ENCODE measurements around the gene AMBP. TPM values are rescaled to one million over a fixed set of nuclear protein-coding genes. Genes with fewer than 3 reads are reported as not detected.

The AMBP gene
- total RNA-seq, 1 donor from 2014 or later: 0.40 TPM

GRCh38 chr9:114123031-114123977 is 45.2 kb upstream of the AMBP start:
- no peak for DNase-seq (ENCODE audit: low read depth, low spot score)
- no peak for TF ChIP-seq CTCF (conservative IDR thresholded peaks at IDR 0.05)
- Mint-ChIP-seq H3K4me1 (peaks cover 15% of the 10 kb centered on the region), H3K27ac (ENCODE audit: unreplicated experiment) (no peak overlapping the region), H3K27me3 (ENCODE audit: low read depth) (peaks cover 3% of the 10 kb centered on the region), H3K36me3 (ENCODE audit: low read depth) (no peaks in the 10 kb centered on the region), H3K9me3 (no peaks in the 10 kb centered on the region), H3K4me3 (no peak overlapping the region)

GRCh38 chr9:114122136-114123027 is 44.3 kb upstream of the AMBP start:
- no peak for TF ChIP-seq CTCF (conservative IDR thresholded peaks at IDR 0.05)
- Mint-ChIP-seq H3K36me3 (ENCODE audit: low read depth) (no peaks in the 10 kb centered on the region), H3K27me3 (ENCODE audit: low read depth) (peaks cover 3% of the 10 kb centered on the region), H3K4me3 (no peak overlapping the region), H3K27ac (ENCODE audit: unreplicated experiment) (no peak overlapping the region), H3K9me3 (no peaks in the 10 kb centered on the region), H3K4me1 (peaks cover 24% of the 10 kb centered on the region)
- no peak for DNase-seq (ENCODE audit: low read depth, low spot score)

GRCh38 chr9:114121227-114122135 is 43.4 kb upstream of the AMBP start:
- no peak for DNase-seq (ENCODE audit: low read depth, low spot score)
- Mint-ChIP-seq H3K9me3 (no peaks in the 10 kb centered on the region), H3K27ac (ENCODE audit: unreplicated experiment) (peak overlapping the region; percentile 53), H3K27me3 (ENCODE audit: low read depth) (peaks cover 3% of the 10 kb centered on the region), H3K36me3 (ENCODE audit: low read depth) (no peaks in the 10 kb centered on the region), H3K4me3 (no peak overlapping the region), H3K4me1 (peaks cover 29% of the 10 kb centered on the region)
- no peak for TF ChIP-seq CTCF (conservative IDR thresholded peaks at IDR 0.05)

- no peaks in the 10 kb centered on the region for H3K36me3 Mint-ChIP-seq (ENCODE audit: low read depth)
- no peak overlapping the region for H3K27ac Mint-ChIP-seq (ENCODE audit: unreplicated experiment)
- peaks cover 3% of the 10 kb centered on the region for H3K27me3 Mint-ChIP-seq (ENCODE audit: low read depth)
- no peak for TF ChIP-seq CTCF (conservative IDR thresholded peaks at IDR 0.05)
- no peak overlapping the region for H3K4me3 Mint-ChIP-seq
- DNase-seq (ENCODE audit: low read depth, low spot score): no peak
- peaks cover 30% of the 10 kb centered on the region for H3K4me1 Mint-ChIP-seq
- no peaks in the 10 kb centered on the region for H3K9me3 Mint-ChIP-seq
Observed at GRCh38 chr9:114120192-114121014, 42.3 kb upstream of the AMBP start.

Measured in neural crest cell (in vitro differentiated cells).